EH (cell line): Measurements from ENCODE around the gene IP6K3.

Source experiments
- DNase-seq: peaks from one replicate; pipeline ENCODE4 v3.0.0-alpha.2; 2015; ENCODE audit warnings: low read depth

The IP6K3 gene

GRCh38 chr6:33740794-33741193 lies 5.9 kb downstream of the IP6K3 start:
- no peak for DNase-seq

GRCh38 chr6:33740204-33740608 lies 6.5 kb downstream of the IP6K3 start:
- DNase-seq: peak; percentile 63

GRCh38 chr6:33739571-33739970 lies 7.1 kb downstream of the IP6K3 start:
- DNase-seq: no peak

GRCh38 chr6:33738879-33739278 lies 7.8 kb downstream of the IP6K3 start:
- DNase-seq: no peak

- no peak for DNase-seq
Observed at GRCh38 chr6:33738153-33738552, 8.6 kb downstream of the IP6K3 start.

GRCh38 chr6:33737267-33738026 lies 9.3 kb downstream of the IP6K3 start:
- DNase-seq: no peak

- DNase-seq: no peak
Observed at GRCh38 chr6:33735216-33735615, 11.5 kb downstream of the IP6K3 start.

- no peak for DNase-seq
Observed at GRCh38 chr6:33733709-33734007, 13.0 kb downstream of the IP6K3 start.

GRCh38 chr6:33732817-33733708 lies 13.6 kb downstream of the IP6K3 start:
- DNase-seq: peak; percentile 28

GRCh38 chr6:33732385-33732784 lies 14.3 kb downstream of the IP6K3 start:
- DNase-seq: no peak

GRCh38 chr6:33731751-33732282 lies 14.9 kb downstream of the IP6K3 start:
- DNase-seq: no peak

- no peak for DNase-seq
Observed at GRCh38 chr6:33731035-33731434, 15.7 kb downstream of the IP6K3 start.

- DNase-seq: no peak
Observed at GRCh38 chr6:33730611-33731010, 16.1 kb downstream of the IP6K3 start.

- no peak for DNase-seq
Observed at GRCh38 chr6:33729059-33729458, 17.6 kb downstream of the IP6K3 start.

- DNase-seq: no peak
Observed at GRCh38 chr6:33728438-33728837, 18.3 kb downstream of the IP6K3 start.

GRCh38 chr6:33727932-33728331 lies 18.8 kb downstream of the IP6K3 start:
- no peak for DNase-seq

- DNase-seq: no peak
Observed at GRCh38 chr6:33727126-33727525, 19.6 kb downstream of the IP6K3 start.

GRCh38 chr6:33726696-33727095 lies 20.0 kb downstream of the IP6K3 start:
- no peak for DNase-seq

- no peak for DNase-seq
Observed at GRCh38 chr6:33725891-33726673, 20.6 kb downstream of the IP6K3 start.

GRCh38 chr6:33725222-33725621 lies 21.5 kb downstream of the IP6K3 start:
- DNase-seq: no peak

GRCh38 chr6:33724102-33725023 lies 22.3 kb downstream of the IP6K3 start:
- DNase-seq: no peak
